Duodenal mucosa (tissue), 2 donors: ENCODE data around the gene ZDHHC5.
"Not testable (repeated sequence)": the region's sequence is repeated elsewhere in the genome, so short reads cannot be mapped to it uniquely, and the experiment has no call there.

Experiments
- H3K27ac ChIP-seq: one replicate; pipeline ENCODE4 v1.7.0; 2013; ENCODE audit warnings: low read depth, low read length
- H3K27me3 ChIP-seq, 2 donors: one replicate each; pipeline ENCODE4 v1.7.0; 2013; ENCODE audit warnings: low read length in 2 of 2, control low read depth in 1 of 2; ENCODE audit not compliant: insufficient read depth in 2 of 2, control insufficient read depth in 1 of 2
- H3K36me3 ChIP-seq, 2 donors: one replicate each; pipeline ENCODE4 v1.7.0; 2013; ENCODE audit warnings: low read length in 2 of 2, control low read depth in 1 of 2; ENCODE audit not compliant: insufficient read depth in 2 of 2, control insufficient read depth in 1 of 2
- H3K4me1 ChIP-seq, 2 donors: one replicate each; pipeline ENCODE4 v1.7.0; 2013; ENCODE audit warnings: low read length in 2 of 2, control low read depth in 1 of 2; ENCODE audit not compliant: insufficient read depth in 2 of 2, control insufficient read depth in 1 of 2
- H3K4me3 ChIP-seq, 2 donors: one replicate each; pipeline ENCODE4 v1.7.0; 2013; ENCODE audit warnings: low read length in 2 of 2, low read depth in 1 of 2
- H3K9ac ChIP-seq, 2 donors: one replicate each; pipeline ENCODE4 v1.7.0; 2013; ENCODE audit warnings: low read length in 2 of 2, low read depth in 1 of 2
- H3K9me3 ChIP-seq, 2 donors: one replicate each; pipeline ENCODE4 v1.7.0; 2013; ENCODE audit warnings: low read length in 2 of 2, control low read depth in 1 of 2; ENCODE audit not compliant: control insufficient read depth in 1 of 2

ZDHHC5 gene

GRCh38 chr11:57662893-57663292 lies 5.0 kb upstream of the ZDHHC5 start:
- Histone ChIP-seq H3K9ac (no peak overlapping the region), H3K27ac (no peak overlapping the region), H3K27me3 (no peaks in the 10 kb centered on the region)

GRCh38 chr11:57663975-57664374 lies 3.9 kb upstream of the ZDHHC5 start:
- Histone ChIP-seq H3K4me1 (peaks cover 8 to 10% of the 10 kb centered on the region in 2 donors), H3K27ac (no peak overlapping the region), H3K9me3 (no peaks in the 10 kb centered on the region), H3K9ac (no peak overlapping the region), H3K27me3 (no peaks in the 10 kb centered on the region), H3K36me3 (peaks cover 13 to 31% of the 10 kb centered on the region in 2 donors), H3K4me3 (no peak overlapping the region)

More at GRCh38 chr11:57662893-57663292, 5.0 kb upstream of the ZDHHC5 start:
- Histone ChIP-seq H3K36me3 (peaks cover 13 to 31% of the 10 kb centered on the region in 2 donors), H3K4me1 (peaks cover 9 to 16% of the 10 kb centered on the region in 2 donors), H3K9me3 (no peaks in the 10 kb centered on the region), H3K4me3 (no peak overlapping the region)

DNA sequence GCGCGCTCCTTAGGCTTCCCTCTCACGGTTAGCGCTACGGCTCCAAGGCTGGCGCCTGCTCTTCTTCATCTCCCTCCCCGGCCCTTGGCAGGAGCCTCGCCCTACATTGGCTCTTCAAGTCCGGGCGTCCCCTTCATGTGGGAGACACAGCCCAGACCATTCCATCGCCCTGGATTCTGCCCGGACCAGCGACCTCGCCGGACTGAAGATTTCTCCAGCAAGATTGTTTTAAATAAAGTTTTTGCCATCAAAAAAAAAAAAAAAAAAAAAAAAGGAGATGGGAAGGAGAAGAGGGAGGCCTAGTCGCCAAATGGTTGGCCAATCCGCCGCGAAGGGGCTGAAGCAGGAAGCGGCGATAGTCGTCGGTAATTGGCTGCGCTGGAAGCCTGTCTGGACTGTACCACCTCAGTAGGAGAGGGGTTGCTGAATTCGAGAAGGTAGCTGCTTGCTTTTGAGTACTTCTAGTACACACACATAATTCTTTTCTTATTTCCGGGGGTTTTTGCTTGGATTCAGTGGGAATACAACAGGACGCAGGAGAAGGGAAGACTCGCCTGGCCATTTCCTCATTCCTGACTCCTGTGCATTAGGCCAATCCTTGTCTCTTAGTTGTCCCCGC lies 688 bp upstream of the ZDHHC5 start:
- Histone ChIP-seq H3K36me3 (peaks cover 1 to 9% of the 10 kb centered on the region in 2 donors), H3K4me3 (peak overlapping the region; percentile 94 to 99), H3K9ac (peak overlapping the region; percentile 84 to 98), H3K9me3 (no peaks in the 10 kb centered on the region), H3K27me3 (no peaks in the 10 kb centered on the region), H3K27ac (peak overlapping the region; percentile 99), H3K4me1 (peaks cover 17 to 18% of the 10 kb centered on the region in 2 donors)

- Histone ChIP-seq H3K27me3 (no peaks in the 10 kb centered on the region), H3K36me3 (peaks cover 12 to 16% of the 10 kb centered on the region in 2 donors), H3K9ac (peak overlapping the region; percentile 92 to 97), H3K27ac (peak overlapping the region; percentile 99), H3K9me3 (no peaks in the 10 kb centered on the region), H3K4me3 (peak overlapping the region; percentile 94 to 99), H3K4me1 (peaks cover 17 to 18% of the 10 kb centered on the region in 2 donors)
These were observed 494 bp downstream of the ZDHHC5 start for GRCh38 chr11:57668434-57668782.

DNA sequence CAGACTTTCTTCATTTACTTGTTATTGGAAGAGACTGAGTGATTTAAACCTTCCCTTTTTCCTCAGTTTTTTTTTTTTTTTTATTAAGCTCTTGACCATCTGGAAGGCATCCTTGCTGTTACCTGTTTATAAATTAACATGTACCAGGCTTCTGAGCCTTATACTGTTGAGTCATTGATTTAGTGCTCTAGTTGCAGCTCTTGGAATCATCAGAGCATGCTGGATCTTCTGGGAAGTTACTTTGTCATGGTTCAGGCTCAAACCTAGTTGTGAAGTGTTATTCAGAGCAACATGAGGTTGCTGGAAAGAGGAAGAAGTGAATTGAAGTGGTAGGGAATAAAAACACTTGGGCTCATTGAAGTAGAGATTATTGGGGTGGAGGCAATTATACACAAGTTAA lies 6.3 kb downstream of the ZDHHC5 start:
- Histone ChIP-seq H3K4me3 (no peak overlapping the region), H3K9me3 (no peaks in the 10 kb centered on the region), H3K4me1 (peaks cover 10 to 17% of the 10 kb centered on the region in 2 donors), H3K27me3 (no peaks in the 10 kb centered on the region), H3K36me3 (peaks cover 35 to 51% of the 10 kb centered on the region in 2 donors), H3K27ac (no peak overlapping the region), H3K9ac (no peak overlapping the region)

GRCh38 chr11:57675176-57675941 lies 7.4 kb downstream of the ZDHHC5 start:
- peaks cover 35 to 56% of the 10 kb centered on the region in 2 donors for H3K36me3 ChIP-seq
- no peak overlapping the region for H3K4me3 ChIP-seq
- H3K27ac ChIP-seq, result no peak overlapping the region
- H3K9me3 ChIP-seq, result no peaks in the 10 kb centered on the region
- H3K9ac ChIP-seq, result no peak overlapping the region
- H3K4me1 ChIP-seq, result peaks cover 15 to 21% of the 10 kb centered on the region in 2 donors
- H3K27me3 ChIP-seq, result no peaks in the 10 kb centered on the region

- Histone ChIP-seq H3K9me3 (no peaks in the 10 kb centered on the region), H3K9ac (no peak overlapping the region), H3K4me1 (peaks cover 20% of the 10 kb centered on the region in 2 donors), H3K4me3 (no peak overlapping the region), H3K27me3 (no peaks in the 10 kb centered on the region), H3K27ac (no peak overlapping the region), H3K36me3 (peaks cover 39 to 55% of the 10 kb centered on the region in 2 donors)
These were observed 11.5 kb downstream of the ZDHHC5 start for GRCh38 chr11:57679396-57679795.

DNA sequence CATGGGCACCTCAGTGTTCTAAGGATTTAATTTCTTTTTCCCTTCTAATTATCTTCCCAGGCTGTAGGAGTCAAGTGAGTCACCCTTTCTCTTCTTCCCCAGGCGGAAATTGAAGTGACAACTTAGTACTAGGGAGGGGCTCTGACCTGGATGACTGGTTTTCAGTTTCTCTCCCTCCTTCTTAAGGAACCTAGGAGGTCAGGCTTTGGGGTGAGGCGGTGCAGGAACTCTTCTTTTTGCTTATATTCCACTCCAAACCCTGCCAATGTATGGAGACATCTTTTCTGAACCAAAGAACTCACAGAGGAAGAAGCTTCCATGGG lies 12.6 kb downstream of the ZDHHC5 start:
- Histone ChIP-seq H3K27me3 (no peaks in the 10 kb centered on the region), H3K4me3 (no peak overlapping the region), H3K36me3 (peaks cover 29 to 57% of the 10 kb centered on the region in 2 donors), H3K4me1 (peaks cover 16 to 17% of the 10 kb centered on the region in 2 donors), H3K9ac (no peak overlapping the region), H3K9me3 (no peaks in the 10 kb centered on the region), H3K27ac (no peak overlapping the region)

DNA sequence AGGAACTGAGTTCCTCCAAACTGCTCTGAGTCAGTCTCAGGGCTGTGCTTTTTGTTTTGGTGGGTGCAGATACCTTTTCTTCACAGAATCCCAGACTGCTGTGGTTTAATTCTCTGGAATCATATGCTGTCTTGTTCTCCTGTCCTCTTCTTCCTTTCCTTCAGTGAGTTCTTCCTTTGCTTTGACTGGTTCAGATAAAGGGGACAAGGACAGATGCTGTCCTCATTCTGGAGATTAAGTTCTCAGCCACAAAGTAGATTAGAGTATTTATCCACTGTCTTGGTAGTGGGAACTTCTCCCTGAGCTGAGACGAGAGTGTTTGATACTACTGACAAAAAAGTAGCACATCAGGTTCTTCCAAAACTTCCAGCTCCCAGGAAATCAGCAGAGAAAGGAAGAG lies 13.3 kb downstream of the ZDHHC5 start:
- no peak overlapping the region for H3K4me3 ChIP-seq
- H3K9ac ChIP-seq, result no peak overlapping the region
- no peaks in the 10 kb centered on the region for H3K27me3 ChIP-seq
- H3K36me3 ChIP-seq, result peaks cover 26 to 55% of the 10 kb centered on the region in 2 donors
- H3K9me3 ChIP-seq, result no peaks in the 10 kb centered on the region
- peaks cover 16 to 17% of the 10 kb centered on the region in 2 donors for H3K4me1 ChIP-seq
- no peak overlapping the region for H3K27ac ChIP-seq

DNA sequence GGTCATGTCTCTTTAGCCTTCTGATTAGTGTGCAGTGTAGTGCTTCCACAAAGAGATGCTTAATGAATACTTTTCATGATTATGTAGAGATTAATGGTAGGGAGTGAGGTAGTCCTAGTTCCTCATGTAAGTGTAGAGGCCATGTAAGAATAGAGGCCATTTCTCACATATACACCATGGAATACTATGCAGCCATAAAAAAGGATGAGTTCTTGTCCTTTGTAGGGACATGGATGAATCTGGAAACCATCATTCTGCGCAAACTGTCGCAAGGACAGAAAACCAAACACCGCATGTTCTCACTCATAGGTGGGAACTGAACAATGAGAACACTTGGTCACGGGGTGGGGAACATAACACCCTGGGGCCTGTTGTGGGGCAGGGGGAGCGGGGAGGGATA lies 22.6 kb downstream of the ZDHHC5 start:
- H3K4me3 ChIP-seq, H3K9ac ChIP-seq, H3K27ac ChIP-seq, H3K9me3 ChIP-seq, H3K27me3 ChIP-seq, H3K4me1 ChIP-seq: not testable (repeated sequence)
- H3K36me3 ChIP-seq, result peaks cover 46 to 83% of the 10 kb centered on the region in 2 donors
